Left ventricle myocardium superior (tissue), 1 donor: ENCODE results near the gene ZNF496. TPM values are rescaled to one million over a fixed set of nuclear protein-coding genes. Genes with fewer than 3 reads are reported as not detected.
A peak's percentile ranks its signal among the peaks of the same experiment; 100 is the strongest.
"Not testable (repeated sequence)": the region's sequence is repeated elsewhere in the genome, so short reads cannot be mapped to it uniquely, and the experiment has no call there.

Experiments used
- ATAC-seq: fragments of 200-7000 bp; cut with Tn5 transposase; one replicate; pipeline ENCODE4 v1.9.1; 2020; ENCODE audit warnings: mild to moderate bottlenecking, moderate library complexity
- DNase-seq: peaks from one replicate; pipeline ENCODE4 v3.0.0-alpha.2; 2020
- intact Hi-C: fragments of 100-400 bp; cut with micrococcal nuclease; formaldehyde crosslinking; loops from one replicate; pipeline ENCODE4 v1.11.0; 2022
- total RNA-seq: library from RNA; stranded (reverse); fragmentation: NEBNext Ultra II Directional; extraction: Animal tissue kit (Norgen Biotek cat#: 25700); gene quantifications from one replicate; pipeline ENCODE4 v1.2.1, GENCODE V29; 2021
- donor health status: DM: no; HTN: yes; CAD: no; lungs with severe emphysema.

ZNF496 gene
- total RNA-seq, 1 donor from 2014 or later, result 15.0 TPM

DNA sequence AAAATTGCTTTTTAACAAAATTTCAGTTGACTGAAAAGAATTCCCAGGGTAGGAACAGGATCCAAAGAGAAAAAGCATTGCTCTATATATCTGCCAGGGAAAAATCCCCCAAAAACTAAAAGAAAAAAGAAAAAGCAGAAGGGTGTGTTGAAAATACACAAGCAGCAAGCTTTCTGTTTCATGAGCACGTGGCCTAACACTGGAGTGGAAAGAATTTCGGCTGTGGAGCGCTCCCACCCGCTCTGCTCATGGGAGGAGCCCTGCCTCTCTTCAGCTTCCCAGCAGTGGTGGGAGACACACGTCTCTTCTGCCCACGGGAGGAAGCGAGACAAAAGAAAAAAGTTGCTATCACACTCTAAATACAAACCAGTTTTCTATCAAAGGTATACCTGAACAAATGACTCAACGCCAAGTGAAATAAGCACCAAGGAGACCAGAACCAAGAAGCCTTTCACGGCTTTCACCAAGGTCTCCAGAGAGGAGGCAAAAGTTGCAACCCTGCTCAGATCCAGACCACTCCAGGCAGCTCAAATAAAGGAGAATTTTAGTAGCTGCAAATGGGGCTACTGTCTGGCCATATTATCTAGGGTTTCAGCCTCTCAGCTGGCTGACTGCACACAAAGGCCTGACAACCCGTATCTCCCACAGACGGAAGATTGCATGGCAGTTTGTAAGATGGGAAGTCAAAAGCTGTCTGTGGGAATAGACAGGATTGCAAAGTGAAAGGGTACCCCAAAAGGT is 29.5 kb upstream of the ZNF496 start:
- peak; percentile 62 for DNase-seq
- peak; percentile 82 for ATAC-seq
- intact Hi-C loops, result no loop called here

DNA sequence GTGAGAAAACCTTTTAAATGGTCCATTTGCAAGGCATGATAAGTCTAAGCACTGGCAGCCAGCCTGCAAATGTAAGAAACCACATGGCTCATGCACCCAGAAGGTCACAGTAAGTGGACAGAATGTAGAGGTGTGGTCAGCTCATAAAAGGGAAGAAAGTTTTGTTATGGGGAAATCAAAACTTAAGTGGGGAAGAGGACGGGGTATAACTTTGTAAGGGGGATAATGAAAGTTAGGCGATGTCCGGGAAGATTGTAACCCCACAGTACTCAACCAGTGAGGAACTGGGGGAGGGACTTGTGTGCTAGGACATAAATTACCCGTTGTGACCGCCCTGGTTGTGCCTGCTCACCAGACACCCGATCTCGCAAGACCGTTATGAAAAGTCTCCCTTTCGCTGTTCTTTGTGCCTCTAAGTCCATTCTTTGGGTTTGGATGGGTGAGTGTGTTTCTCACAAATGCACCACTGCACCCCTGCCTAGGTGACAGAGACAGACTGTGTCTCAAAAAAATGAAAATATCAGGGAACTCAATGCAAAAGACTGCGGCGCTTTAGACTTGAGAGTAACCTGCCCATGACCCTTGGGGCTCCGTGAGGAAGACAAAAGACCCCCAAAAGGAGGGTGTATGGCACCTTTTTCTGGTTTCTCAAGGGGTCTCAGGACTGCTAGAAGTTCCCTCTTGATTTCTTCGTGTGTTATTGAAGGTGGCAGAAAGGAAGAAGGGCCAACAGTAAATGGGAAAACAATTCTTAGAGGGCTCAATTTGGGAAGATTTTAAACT is 28.6 kb upstream of the ZNF496 start:
- DNase-seq (no peak), ATAC-seq (peak; percentile 22)
- intact Hi-C loops, result no loop called here

GRCh38 chr1:247359559-247359958 is 27.9 kb upstream of the ZNF496 start:
- intact Hi-C loops, result no loop called here
- DNase-seq (no peak), ATAC-seq (no peak)

DNA sequence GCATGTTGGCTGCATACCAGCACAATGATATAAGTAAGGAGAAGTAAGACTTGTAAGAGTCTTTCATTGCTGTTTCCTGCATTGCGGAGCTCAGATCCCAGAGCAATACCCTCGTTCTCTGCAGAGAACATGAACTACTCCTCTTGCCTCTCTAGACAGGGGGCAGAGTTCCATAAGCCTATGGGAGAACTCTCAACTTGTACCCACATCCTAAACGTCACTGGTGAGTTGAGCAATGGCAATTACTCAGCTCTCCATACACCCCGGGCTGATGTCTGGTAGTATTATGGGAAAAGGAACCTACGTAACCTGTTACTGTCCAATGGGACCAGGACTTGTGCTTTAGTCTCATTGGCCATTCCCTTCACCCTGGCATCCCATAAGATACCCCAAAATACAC is 27.3 kb upstream of the ZNF496 start:
- intact Hi-C loops, result no loop called here
- no peak for ATAC-seq
- DNase-seq, result no peak

DNA sequence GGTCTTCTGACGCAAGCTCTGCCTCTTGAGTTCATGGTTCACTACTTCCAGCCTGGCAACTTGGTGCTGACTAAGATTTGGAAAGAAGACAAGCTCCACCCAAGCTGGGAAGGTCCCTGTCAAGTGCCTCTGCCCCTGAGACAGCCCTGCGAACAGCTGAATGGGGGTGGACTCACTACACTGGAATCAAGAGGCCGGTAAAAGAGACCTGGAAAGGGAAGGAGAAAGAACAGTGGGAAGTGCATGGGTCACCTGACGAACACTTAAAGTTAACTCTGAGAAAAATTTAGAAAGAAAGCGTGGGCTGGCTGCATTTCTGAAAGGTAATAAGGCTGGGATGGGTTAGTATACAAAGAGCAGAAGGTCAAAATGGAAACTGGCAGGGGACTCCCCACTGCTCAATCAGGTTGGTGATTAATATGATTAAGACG is 26.1 kb upstream of the ZNF496 start:
- intact Hi-C loops, result no loop called here
- DNase-seq (no peak), ATAC-seq (peak; percentile 60)

DNA sequence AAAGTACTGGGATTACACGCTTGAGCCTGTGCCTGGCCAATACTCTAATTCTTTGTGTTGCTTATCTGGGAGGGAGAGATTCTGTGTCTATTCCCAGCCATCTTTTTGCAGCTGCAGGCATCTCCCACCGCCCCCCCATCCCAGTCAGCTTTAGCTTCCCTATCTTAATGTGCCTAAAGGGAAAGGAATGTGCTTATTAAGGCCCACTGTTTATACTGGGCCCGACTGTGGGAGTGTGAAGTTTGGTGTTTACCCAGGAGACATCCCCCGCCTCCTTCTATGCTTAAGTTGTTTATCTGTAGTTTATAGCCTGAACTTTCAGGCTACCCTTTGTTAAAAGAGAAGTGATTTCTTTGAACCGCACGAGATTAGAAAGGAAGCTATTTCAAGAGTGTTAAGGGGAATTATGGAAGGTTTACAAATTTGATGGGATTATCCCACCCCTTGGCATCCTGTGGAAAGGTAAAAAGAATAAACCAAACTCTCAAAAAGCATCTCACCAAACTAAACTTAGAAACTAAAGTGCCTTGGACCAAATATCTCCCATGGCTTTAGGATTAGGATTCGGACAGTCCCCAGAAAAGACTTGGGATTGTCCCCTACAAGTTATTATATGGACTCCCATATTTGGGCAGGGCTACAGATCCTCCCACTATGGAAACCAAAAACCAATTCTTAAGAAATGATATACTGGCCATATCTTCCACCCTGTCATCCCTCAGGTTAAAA is 25.5 kb upstream of the ZNF496 start:
- intact Hi-C loops, result no loop called here
- peak; percentile 71 for ATAC-seq
- DNase-seq, result peak; percentile 43

GRCh38 chr1:247355160-247355559 is 23.5 kb upstream of the ZNF496 start:
- DNase-seq, intact Hi-C loops: not testable (repeated sequence)
- ATAC-seq, result peak; percentile 7

GRCh38 chr1:247352175-247352574 is 20.5 kb upstream of the ZNF496 start:
- ATAC-seq (no peak), DNase-seq (no peak)
- intact Hi-C loops, result no loop called here

DNA sequence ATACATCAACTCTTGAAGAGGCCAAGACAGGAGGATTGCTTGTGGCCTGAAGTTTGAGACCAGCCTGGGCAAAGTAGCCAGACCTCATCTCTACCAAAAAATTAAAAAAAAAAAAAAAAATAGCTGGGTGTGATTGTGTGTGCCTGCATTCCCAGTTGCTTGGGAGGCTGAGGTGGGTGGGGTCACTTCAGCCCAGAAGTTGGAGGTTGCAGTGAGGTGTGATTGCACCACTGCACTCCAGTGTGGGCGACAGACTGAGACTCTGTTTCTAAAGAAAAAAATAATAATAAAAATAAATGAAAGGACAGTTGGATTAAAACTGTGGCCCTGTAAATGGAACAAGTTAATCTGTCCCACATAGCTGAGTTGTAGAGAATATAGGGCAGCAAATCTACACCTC is 18.9 kb upstream of the ZNF496 start:
- intact Hi-C loops, result no loop called here
- ATAC-seq (no peak), DNase-seq (no peak)

DNA sequence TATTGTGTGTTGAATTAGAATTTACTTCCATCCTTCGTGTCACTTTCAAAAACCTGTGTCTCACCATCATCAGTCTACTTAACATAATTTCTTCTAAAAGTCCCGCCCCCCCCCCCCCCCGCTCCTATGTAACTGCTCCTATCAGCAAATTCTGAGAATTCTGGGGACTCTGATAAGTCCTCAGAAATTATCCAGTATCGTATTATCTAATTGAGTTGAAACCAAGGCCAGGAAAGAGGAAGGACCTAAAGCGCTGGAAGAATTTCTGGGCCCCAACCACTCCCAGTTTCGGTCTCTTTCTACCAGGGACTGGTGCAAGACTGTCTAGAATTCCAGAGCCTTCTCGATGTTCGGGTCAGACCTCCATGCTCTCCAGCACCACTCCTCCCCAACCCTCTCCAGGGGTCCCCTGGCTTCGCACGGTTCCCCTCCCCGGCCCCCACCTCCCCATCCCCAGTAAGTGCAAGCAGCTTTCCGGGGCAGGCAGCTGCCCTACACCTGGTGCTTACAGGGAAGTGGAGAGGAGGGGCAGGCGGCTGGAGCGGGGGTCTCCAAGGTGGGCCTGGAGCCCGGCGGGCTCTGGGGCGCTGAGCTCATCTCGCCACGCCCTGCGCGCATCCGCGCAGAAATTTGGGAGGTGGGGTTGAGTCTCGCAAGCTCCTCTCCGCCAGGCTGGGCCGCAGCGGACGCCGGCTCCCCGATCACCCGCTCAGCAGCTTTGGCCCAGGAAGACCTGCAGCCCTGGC is 16.0 kb upstream of the ZNF496 start:
- ATAC-seq, result peak; percentile 70
- intact Hi-C loops, result no loop called here
- DNase-seq, result peak; percentile 53

- ATAC-seq (no peak), DNase-seq (no peak)
- intact Hi-C loops, result no loop called here
These were observed 14.2 kb upstream of the ZNF496 start for GRCh38 chr1:247345881-247346280.

- no peak for ATAC-seq
- intact Hi-C loops, result no loop called here
- no peak for DNase-seq
These were observed 12.1 kb upstream of the ZNF496 start for GRCh38 chr1:247343801-247344200.

GRCh38 chr1:247338723-247339275 is 7.1 kb upstream of the ZNF496 start:
- ATAC-seq, result no peak
- intact Hi-C loops, result no loop called here
- DNase-seq, result no peak

GRCh38 chr1:247337961-247338360 is 6.3 kb upstream of the ZNF496 start:
- intact Hi-C loops, result no loop called here
- DNase-seq, result no peak
- no peak for ATAC-seq

GRCh38 chr1:247337250-247337746 is 5.6 kb upstream of the ZNF496 start:
- DNase-seq, result no peak
- intact Hi-C loops, result no loop called here
- ATAC-seq, result peak; percentile 7

DNA sequence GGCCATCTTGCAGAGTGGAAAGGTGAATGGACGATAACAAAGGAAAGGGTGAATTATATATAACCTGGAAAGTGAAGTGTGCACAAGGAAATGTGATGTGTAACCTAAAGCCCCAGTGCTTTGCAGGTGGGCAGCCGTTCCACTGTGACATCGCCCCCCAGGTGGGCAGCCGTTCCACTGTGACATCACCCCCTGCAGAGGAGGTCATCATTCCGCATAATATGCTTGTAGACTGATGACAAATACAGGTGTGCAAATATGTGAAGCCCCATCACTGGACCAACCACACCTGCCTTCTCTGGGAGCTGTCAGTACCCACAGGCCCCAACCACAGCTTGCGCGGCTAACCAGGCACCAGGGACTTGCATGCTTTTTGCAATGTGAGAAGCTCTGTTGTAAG is 4.7 kb upstream of the ZNF496 start:
- DNase-seq (no peak), ATAC-seq (no peak)
- intact Hi-C loops, result no loop called here

- ATAC-seq (no peak), DNase-seq (peak; percentile 42)
- intact Hi-C loops, result no loop called here
These were observed 4.2 kb upstream of the ZNF496 start for GRCh38 chr1:247335882-247336281.

DNA sequence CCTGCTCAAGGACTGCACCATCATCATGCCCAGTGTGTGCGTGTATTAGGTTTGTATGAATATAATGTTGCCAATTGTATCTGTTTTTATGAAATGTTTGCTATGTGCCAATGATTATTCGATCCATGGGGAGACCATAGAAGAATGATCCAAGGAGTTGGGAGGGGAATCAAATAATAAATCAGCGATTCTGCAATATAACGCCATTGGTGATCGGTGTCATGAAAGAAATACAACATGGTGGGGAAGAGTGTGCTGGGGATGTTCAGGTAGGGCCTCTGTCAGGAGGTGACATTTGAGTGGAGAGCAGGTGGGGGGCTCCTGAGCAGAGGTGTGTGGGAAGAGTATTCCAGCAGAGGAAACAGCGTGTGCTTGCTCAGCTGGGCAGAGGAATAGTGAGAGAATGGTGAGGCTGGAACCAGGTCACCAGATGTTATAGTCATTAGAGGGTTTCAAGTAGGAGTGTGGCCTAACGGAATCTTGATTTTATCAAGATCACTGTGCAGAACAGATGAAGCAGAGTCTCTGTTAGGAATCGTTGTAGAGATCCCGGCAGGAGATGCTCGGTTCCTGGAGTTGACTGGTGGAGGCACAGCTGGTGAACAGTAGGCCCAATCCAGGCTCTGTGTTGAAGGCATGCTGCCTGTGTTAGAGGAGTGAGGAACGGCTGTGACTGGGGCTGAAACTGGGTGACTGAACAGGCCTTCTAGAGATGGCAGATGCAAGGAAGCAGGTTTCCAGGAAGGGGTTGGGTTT is 2.9 kb upstream of the ZNF496 start:
- DNase-seq (no peak), ATAC-seq (no peak)
- intact Hi-C loops, result no loop called here
